Stimulated activated naive B cell treated with anti-CD40 and anti-IgM and Interleukin-4, amounts not matched to agents 10 μg/mL and 1 μg/mL and 100 μg/mL, for 72 hours (primary cell): ENCODE data around the gene SMIM12.

Experiments used
- ATAC-seq, 2 donors: fragments of 150-1000 bp; cut with Tn5 transposase; replicated peaks; 2 replicates each; pipeline ENCODE4 v1.10.0; 2021; ENCODE audit warnings: moderate library complexity in 1 of 2
- DNase-seq: peaks from one replicate; pipeline ENCODE4 v3.0.0; 2021
- H3K27ac Mint-ChIP-seq: one replicate; pipeline ENCODE4 v1.8.0; 2022; ENCODE audit warnings: mild to moderate bottlenecking, mixed read lengths
- H3K27me3 Mint-ChIP-seq, 2 donors: one replicate each; pipeline ENCODE4 v1.8.0; 2022; ENCODE audit warnings: mixed read lengths in 2 of 2
- H3K36me3 Mint-ChIP-seq, 2 donors: one replicate each; pipeline ENCODE4 v1.8.0; 2022; ENCODE audit warnings: mixed read lengths in 2 of 2, mild to moderate bottlenecking in 1 of 2
- H3K4me1 Mint-ChIP-seq, 2 donors: one replicate each; pipeline ENCODE4 v1.8.0; 2022; ENCODE audit warnings: mixed read lengths in 2 of 2, mild to moderate bottlenecking in 1 of 2
- H3K4me3 Mint-ChIP-seq, 2 donors: one replicate each; pipeline ENCODE4 v1.8.0; 2022; ENCODE audit warnings: mild to moderate bottlenecking in 2 of 2, mixed read lengths in 2 of 2, moderate library complexity in 1 of 2
- H3K9me3 Mint-ChIP-seq, 2 donors: one replicate each; pipeline ENCODE4 v1.8.0; 2022; ENCODE audit warnings: mixed read lengths in 2 of 2, mild to moderate bottlenecking in 1 of 2

The SMIM12 gene

GRCh38 chr1:34867415-34867814 lies 7.9 kb upstream of the SMIM12 start:
- ATAC-seq (no peak), DNase-seq (no peak)
- peaks cover 22 to 56% of the 10 kb centered on the region in 2 donors for H3K4me1 Mint-ChIP-seq
- no peaks in the 10 kb centered on the region for H3K36me3 Mint-ChIP-seq
- H3K27ac Mint-ChIP-seq, result no peak overlapping the region
- H3K9me3 Mint-ChIP-seq, result no peaks in the 10 kb centered on the region
- H3K4me3 Mint-ChIP-seq, result peak overlapping the region; percentile 36 to 93
- no peaks in the 10 kb centered on the region for H3K27me3 Mint-ChIP-seq

GRCh38 chr1:34866762-34867109 lies 7.2 kb upstream of the SMIM12 start:
- ATAC-seq (no peak), DNase-seq (no peak)
- Mint-ChIP-seq H3K4me3 (peak overlapping the region; percentile 86 to 93), H3K9me3 (no peaks in the 10 kb centered on the region), H3K4me1 (peaks cover 22 to 56% of the 10 kb centered on the region in 2 donors), H3K27me3 (no peaks in the 10 kb centered on the region), H3K36me3 (no peaks in the 10 kb centered on the region), H3K27ac (peak overlapping the region; percentile 97)

- Mint-ChIP-seq H3K9me3 (no peaks in the 10 kb centered on the region), H3K4me3 (peak overlapping the region; percentile 86 to 93), H3K36me3 (no peaks in the 10 kb centered on the region), H3K27me3 (no peaks in the 10 kb centered on the region), H3K4me1 (peaks cover 21 to 53% of the 10 kb centered on the region in 2 donors), H3K27ac (peak overlapping the region; percentile 97)
- ATAC-seq (peak; percentile 84 to 85), DNase-seq (peak; percentile 91)
Measured at GRCh38 chr1:34865981-34866761, 6.6 kb upstream of the SMIM12 start.

- Mint-ChIP-seq H3K9me3 (no peaks in the 10 kb centered on the region), H3K27ac (peak overlapping the region; percentile 92), H3K4me1 (peaks cover 17 to 49% of the 10 kb centered on the region in 2 donors), H3K27me3 (no peaks in the 10 kb centered on the region), H3K4me3 (peak overlapping the region; percentile 78 to 93), H3K36me3 (no peaks in the 10 kb centered on the region)
- ATAC-seq, result peak; percentile 11 to 16
- no peak for DNase-seq
Measured at GRCh38 chr1:34865573-34865972, 6.0 kb upstream of the SMIM12 start.

- ATAC-seq (no peak), DNase-seq (no peak)
- Mint-ChIP-seq H3K4me3 (peak overlapping the region; percentile 78 to 93), H3K4me1 (peaks cover 22 to 53% of the 10 kb centered on the region in 2 donors), H3K27ac (peak overlapping the region; percentile 92), H3K27me3 (no peaks in the 10 kb centered on the region), H3K9me3 (no peaks in the 10 kb centered on the region), H3K36me3 (no peaks in the 10 kb centered on the region)
Measured at GRCh38 chr1:34864759-34865158, 5.2 kb upstream of the SMIM12 start.

- H3K4me1 Mint-ChIP-seq, result peaks cover 28 to 61% of the 10 kb centered on the region in 2 donors
- H3K36me3 Mint-ChIP-seq, result peaks cover 4 to 6% of the 10 kb centered on the region in 2 donors
- no peak overlapping the region for H3K4me3 Mint-ChIP-seq
- H3K27me3 Mint-ChIP-seq, result no peaks in the 10 kb centered on the region
- no peaks in the 10 kb centered on the region for H3K9me3 Mint-ChIP-seq
- DNase-seq (no peak), ATAC-seq (no peak)
- H3K27ac Mint-ChIP-seq, result no peak overlapping the region
Measured at GRCh38 chr1:34863501-34863900, 4.0 kb upstream of the SMIM12 start.

- DNase-seq (peak; percentile 6), ATAC-seq (peak; percentile 28 to 34)
- H3K27ac Mint-ChIP-seq, result peak overlapping the region; percentile 98
- H3K4me1 Mint-ChIP-seq, result peaks cover 24 to 39% of the 10 kb centered on the region in 2 donors
- H3K9me3 Mint-ChIP-seq, result no peaks in the 10 kb centered on the region
- peak overlapping the region; percentile 91 to 99 for H3K4me3 Mint-ChIP-seq
- peaks cover 10 to 13% of the 10 kb centered on the region in 2 donors for H3K36me3 Mint-ChIP-seq
- no peaks in the 10 kb centered on the region for H3K27me3 Mint-ChIP-seq
Measured at GRCh38 chr1:34858901-34859445, 576 bp downstream of the SMIM12 start.

- DNase-seq, result no peak
- Mint-ChIP-seq H3K4me3 (no peak overlapping the region), H3K27me3 (no peaks in the 10 kb centered on the region), H3K9me3 (no peaks in the 10 kb centered on the region), H3K27ac (no peak overlapping the region), H3K4me1 (peaks cover 29 to 41% of the 10 kb centered on the region in 2 donors), H3K36me3 (peaks cover 27 to 29% of the 10 kb centered on the region in 2 donors)
- no peak for ATAC-seq
Measured at GRCh38 chr1:34856697-34857096, 2.9 kb downstream of the SMIM12 start.

GRCh38 chr1:34852677-34853217 lies 6.8 kb downstream of the SMIM12 start:
- Mint-ChIP-seq H3K27ac (peak overlapping the region; percentile 49), H3K9me3 (no peaks in the 10 kb centered on the region), H3K36me3 (peaks cover 45 to 53% of the 10 kb centered on the region in 2 donors), H3K4me1 (peaks cover 16% of the 10 kb centered on the region in 2 donors), H3K27me3 (no peaks in the 10 kb centered on the region), H3K4me3 (no peak overlapping the region)
- peak; percentile 99 to 100 for ATAC-seq
- DNase-seq, result peak; percentile 76

- H3K4me1 Mint-ChIP-seq, result peaks cover 10 to 13% of the 10 kb centered on the region in 2 donors
- H3K27ac Mint-ChIP-seq, result no peak overlapping the region
- H3K36me3 Mint-ChIP-seq, result peaks cover 45 to 54% of the 10 kb centered on the region in 2 donors
- DNase-seq (no peak), ATAC-seq (no peak)
- no peaks in the 10 kb centered on the region for H3K27me3 Mint-ChIP-seq
- H3K9me3 Mint-ChIP-seq, result no peaks in the 10 kb centered on the region
- no peak overlapping the region for H3K4me3 Mint-ChIP-seq
Measured at GRCh38 chr1:34851431-34852105, 8.0 kb downstream of the SMIM12 start.

- Mint-ChIP-seq H3K9me3 (no peaks in the 10 kb centered on the region), H3K4me3 (no peak overlapping the region), H3K4me1 (peaks cover 10 to 13% of the 10 kb centered on the region in 2 donors), H3K36me3 (peaks cover 41 to 49% of the 10 kb centered on the region in 2 donors), H3K27ac (no peak overlapping the region), H3K27me3 (no peaks in the 10 kb centered on the region)
- ATAC-seq (no peak), DNase-seq (no peak)
Measured at GRCh38 chr1:34850382-34850781, 9.2 kb downstream of the SMIM12 start.

GRCh38 chr1:34847094-34847493 lies 12.5 kb downstream of the SMIM12 start:
- ATAC-seq, result no peak

GRCh38 chr1:34846265-34846664 lies 13.3 kb downstream of the SMIM12 start:
- Mint-ChIP-seq H3K36me3 (peaks cover 30 to 38% of the 10 kb centered on the region in 2 donors), H3K27me3 (no peaks in the 10 kb centered on the region)
- ATAC-seq, result no peak

More at GRCh38 chr1:34847094-34847493, 12.5 kb downstream of the SMIM12 start:
- peaks cover 0 to 12% of the 10 kb centered on the region in 2 donors for H3K4me1 Mint-ChIP-seq
- H3K36me3 Mint-ChIP-seq, result peaks cover 31 to 44% of the 10 kb centered on the region in 2 donors
- H3K9me3 Mint-ChIP-seq, result no peaks in the 10 kb centered on the region
- no peaks in the 10 kb centered on the region for H3K27me3 Mint-ChIP-seq
- H3K4me3 Mint-ChIP-seq, result no peak overlapping the region
- H3K27ac Mint-ChIP-seq, result peak overlapping the region; percentile 52
- no peak for DNase-seq

GRCh38 chr1:34845131-34845901 lies 14.2 kb downstream of the SMIM12 start:
- DNase-seq, result no peak
- Mint-ChIP-seq H3K27me3 (no peaks in the 10 kb centered on the region), H3K27ac (no peak overlapping the region), H3K4me3 (no peak overlapping the region), H3K36me3 (peaks cover 26 to 33% of the 10 kb centered on the region in 2 donors), H3K4me1 (peaks cover 0 to 7% of the 10 kb centered on the region in 2 donors), H3K9me3 (no peaks in the 10 kb centered on the region)
- ATAC-seq, result no peak

More at GRCh38 chr1:34846265-34846664, 13.3 kb downstream of the SMIM12 start:
- H3K27ac Mint-ChIP-seq, result no peak overlapping the region
- H3K4me1 Mint-ChIP-seq, result peaks cover 0 to 7% of the 10 kb centered on the region in 2 donors
- H3K9me3 Mint-ChIP-seq, result no peaks in the 10 kb centered on the region
- no peak overlapping the region for H3K4me3 Mint-ChIP-seq
- no peak for DNase-seq
